ENCODE measurements around the gene ZBTB16.
"Not testable (repeated sequence)": the region's sequence is repeated elsewhere in the genome, so short reads cannot be mapped to it uniquely, and the experiment has no call there.

ZBTB16 gene

GRCh38 chr11:114044042-114044871 is 15.3 kb upstream of the ZBTB16 start:
- DNase-seq: no peak

- no peak for DNase-seq
Observed at GRCh38 chr11:114047327-114047726, 12.2 kb upstream of the ZBTB16 start.

- DNase-seq: no peak
Observed at GRCh38 chr11:114049050-114049449, 10.5 kb upstream of the ZBTB16 start.

DNA sequence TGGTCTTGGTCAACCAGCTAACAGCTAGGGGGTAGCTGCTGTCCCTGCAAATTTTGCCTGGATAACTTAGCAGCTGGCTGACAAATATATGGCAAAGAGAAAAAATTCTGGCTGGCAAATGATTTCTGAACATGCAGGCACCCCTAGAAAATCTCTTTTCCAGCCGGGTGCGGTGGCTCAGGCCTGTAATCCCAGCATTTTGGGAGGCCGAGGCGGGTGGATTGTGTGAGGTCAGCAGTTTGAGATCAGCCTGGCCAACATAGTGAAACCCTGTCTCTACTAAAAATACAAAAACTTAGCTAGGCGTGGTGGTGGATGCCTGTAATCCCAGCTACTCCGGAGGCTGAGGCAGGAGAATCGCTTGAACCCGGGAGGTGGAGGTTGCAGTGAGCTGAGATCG is 9.7 kb upstream of the ZBTB16 start:
- not testable (repeated sequence) for DNase-seq

DNA sequence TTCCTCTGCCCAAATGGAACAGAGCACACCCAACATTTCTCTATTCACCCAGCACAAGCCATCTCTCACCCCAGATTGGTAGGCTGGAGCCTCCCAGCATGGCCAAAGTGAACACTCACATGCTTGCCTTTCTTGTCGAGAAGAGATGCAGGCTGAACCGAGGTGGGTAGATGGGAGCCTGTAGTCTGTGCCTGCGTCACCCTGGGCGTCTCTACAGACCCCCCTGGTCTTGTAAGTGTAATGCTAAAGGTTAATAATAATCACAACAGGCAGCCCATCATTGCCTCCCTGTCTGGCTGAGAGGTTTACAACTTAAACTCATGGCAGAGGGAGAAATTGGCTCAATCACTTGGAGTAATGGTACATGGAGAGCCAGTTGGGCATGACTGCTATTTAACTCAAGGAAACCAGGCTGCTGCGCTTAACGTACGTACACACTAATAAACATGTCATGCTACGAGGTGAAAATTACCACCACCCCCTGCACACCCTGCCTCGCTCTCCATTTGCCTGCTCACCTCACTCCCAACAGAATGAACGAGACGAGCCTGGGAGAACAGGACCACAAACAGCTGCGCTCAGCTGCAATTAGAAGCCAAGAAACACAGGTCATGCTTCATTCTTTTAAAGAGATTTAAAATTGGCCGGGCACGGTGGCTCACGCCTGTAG is 9.1 kb upstream of the ZBTB16 start:
- no peak for DNase-seq

GRCh38 chr11:114051558-114051957 is 8.0 kb upstream of the ZBTB16 start:
- no peak for DNase-seq

DNA sequence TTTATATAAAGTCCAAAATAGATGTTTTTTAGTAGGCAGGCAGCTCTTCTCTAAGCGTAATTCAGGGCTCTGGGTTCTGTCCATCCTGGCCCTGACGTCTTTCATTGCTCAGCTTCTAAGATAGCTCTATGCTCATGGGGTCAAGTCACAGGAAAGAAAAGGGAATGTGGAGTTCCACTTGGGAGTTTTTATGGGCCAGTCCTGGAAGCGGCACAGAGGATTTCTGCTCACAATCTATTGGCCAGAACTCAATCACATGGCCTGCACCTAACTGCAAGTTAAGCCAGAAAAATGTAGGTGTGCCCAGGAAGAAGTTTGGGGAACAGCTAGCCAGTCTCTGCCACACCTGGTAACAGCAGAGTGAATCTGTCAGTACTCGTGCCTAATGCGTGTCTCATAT is 7.4 kb upstream of the ZBTB16 start:
- no peak for DNase-seq

DNA sequence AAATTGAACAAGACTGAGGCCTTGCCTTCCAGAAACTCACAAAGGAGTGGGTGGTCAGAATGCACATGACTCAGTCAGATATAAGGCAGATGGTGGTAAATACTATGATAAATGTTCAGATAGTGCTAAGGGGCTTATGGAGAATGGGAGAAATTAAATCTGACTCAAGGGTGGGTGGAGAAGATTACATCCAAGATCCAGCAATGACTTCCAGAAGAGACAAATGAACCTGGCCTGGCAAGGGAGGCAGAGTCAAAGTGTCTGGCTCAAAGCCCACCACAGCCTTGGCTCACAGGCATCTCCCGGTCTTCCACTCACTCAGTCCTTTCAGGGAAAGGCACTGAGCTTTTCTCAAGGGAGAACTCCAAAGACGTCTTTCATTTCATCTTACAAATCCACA is 6.1 kb upstream of the ZBTB16 start:
- no peak for DNase-seq

GRCh38 chr11:114054806-114055205 is 4.7 kb upstream of the ZBTB16 start:
- no peak for DNase-seq

DNA sequence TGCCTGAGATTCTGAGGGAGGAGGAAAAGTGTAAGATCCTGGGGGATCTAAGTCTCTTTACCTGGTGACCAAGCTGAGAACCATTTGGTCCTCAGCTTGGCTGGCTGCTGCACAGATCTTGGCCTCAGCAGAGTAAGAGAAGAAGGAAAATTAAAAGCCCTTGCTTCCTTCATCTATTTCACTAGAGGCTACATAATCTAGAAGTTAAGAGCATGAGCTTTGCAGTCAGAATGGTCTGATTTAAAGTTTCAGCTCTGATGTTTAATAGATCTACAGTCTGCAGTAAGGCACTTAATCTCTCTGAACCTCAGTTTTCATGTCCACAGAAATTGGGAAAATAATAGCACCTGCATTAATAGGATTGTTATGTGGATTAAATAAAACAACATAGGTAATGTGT is 3.1 kb upstream of the ZBTB16 start:
- no peak for DNase-seq

DNA sequence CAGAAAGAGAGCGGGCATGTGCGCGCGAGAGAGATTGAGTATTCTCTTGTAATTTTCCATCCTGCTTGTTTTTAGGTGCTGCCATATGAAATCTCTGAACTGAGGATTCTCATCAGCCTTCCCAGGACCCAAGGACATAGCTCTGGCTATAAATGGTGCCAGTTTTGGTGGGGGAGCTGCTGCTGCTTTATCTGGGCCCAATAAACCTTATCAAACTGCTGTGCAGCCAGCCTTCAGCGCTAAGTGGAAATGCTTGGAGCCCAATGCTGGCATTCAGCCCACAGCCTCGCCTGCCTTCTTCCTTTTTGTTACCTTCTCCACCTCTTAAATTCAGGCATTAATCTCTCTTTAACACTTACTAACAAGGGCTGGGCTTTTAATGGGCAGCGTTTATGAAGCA is 2.4 kb upstream of the ZBTB16 start:
- DNase-seq: no peak

DNA sequence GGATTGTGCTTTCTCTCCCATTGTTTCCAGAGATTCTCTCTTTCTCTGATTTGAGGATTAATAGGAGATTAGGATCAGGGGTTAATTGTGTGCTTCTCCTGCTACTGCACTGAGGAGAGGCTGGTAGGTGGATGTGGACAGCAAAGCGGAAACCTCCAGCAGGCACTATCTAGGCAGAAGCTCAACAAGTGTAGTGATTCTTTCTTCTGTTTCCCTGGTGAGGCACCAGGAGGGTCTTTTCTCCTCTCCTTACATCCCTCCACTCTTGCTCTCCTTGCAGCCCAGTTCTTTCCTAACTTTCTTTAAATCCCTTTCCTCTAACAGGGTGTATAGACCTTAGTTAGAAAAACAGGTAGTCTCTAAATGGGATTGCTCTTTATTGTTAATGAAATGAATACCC is 1.9 kb upstream of the ZBTB16 start:
- no peak for DNase-seq

DNA sequence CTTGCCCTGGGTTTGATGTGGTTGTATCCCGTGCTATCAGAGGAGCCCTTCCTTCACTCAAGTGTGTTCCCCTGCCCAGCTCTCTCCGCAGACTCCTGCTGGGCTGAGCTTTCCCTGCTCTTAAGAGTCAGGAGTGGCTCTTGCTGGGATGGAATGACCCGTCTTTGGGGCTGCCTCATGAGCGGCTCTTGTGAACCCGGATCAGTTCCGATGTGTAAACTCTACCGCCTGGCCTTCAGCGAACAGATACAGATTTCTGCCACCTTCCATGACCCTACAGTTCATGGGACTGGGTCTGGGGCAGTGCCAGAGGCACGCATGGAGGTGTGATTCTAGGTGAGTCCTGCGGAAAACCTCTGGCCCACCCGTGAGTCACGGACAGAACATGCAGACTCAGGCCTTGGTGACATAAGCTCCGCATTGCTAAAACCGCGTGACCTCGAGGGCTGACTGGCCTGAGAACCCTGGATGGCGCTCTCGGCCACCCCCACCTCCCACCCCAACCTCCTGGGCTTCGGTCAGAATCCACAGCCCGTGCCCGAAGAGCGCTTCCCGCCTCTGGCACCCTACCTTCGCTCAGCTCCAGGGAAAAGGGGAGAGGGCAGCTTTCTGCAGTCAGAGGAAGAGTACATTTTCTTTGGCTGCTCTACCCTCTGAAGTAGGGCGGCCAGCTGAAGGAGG is 1.3 kb upstream of the ZBTB16 start:
- no peak for DNase-seq

GRCh38 chr11:114058871-114059277 is 637 bp upstream of the ZBTB16 start:
- no peak for DNase-seq

- no peak for DNase-seq
Observed at GRCh38 chr11:114059984-114060391, 477 bp downstream of the ZBTB16 start.

- no peak for DNase-seq
Observed at GRCh38 chr11:114060392-114061047, 1.0 kb downstream of the ZBTB16 start.

DNA sequence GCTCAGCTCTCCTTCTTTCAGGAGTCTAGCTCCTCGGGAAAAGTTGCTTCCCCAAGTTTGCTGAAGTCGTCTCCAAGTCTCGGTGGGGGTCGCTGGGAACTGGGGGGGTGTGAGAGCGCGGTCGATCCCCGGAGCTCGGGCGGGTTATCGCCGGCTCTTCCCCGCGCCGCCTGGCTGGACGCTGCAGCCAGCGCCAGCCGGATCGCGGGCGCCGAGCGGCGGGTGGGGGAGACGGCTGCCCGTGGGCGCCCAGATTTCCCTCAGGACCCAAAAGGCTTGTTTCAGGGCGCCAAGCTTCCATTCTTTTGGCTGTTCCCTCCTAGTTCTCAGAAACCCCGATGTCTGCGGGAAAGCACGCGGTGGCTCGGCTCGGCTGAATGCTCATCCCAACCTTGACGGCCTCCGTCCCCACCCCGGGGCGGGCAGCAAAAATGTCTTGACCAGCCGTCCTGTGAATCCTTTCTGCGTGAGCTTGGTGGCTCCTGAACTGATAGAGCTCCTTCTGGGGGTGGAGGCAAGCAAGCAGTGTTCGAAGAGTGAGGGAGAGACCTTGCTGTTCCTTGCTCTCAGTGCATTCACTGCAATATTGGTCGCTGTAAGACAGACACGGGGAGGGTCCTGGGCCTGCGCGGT is 1.7 kb downstream of the ZBTB16 start:
- DNase-seq: no peak

DNA sequence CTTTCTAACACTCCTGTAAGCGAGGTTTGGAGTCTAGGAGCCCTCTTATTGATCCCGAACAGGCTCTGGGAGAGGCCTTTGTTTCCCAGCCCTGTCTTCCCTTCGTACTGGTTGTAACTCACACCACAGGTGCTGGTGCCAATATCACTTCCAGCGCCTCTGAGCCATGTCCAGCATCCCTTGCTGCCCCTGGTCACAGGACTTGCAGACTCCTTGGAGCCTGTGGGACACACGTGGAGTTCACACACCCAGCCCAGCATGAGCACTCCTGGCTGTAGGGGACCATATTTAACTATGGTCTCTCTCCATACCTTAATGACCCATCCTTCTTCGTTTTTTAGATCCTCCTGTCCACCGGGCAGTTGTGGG is 2.2 kb downstream of the ZBTB16 start:
- no peak for DNase-seq

- DNase-seq: no peak
Observed at GRCh38 chr11:114062272-114062671, 2.8 kb downstream of the ZBTB16 start.

DNA sequence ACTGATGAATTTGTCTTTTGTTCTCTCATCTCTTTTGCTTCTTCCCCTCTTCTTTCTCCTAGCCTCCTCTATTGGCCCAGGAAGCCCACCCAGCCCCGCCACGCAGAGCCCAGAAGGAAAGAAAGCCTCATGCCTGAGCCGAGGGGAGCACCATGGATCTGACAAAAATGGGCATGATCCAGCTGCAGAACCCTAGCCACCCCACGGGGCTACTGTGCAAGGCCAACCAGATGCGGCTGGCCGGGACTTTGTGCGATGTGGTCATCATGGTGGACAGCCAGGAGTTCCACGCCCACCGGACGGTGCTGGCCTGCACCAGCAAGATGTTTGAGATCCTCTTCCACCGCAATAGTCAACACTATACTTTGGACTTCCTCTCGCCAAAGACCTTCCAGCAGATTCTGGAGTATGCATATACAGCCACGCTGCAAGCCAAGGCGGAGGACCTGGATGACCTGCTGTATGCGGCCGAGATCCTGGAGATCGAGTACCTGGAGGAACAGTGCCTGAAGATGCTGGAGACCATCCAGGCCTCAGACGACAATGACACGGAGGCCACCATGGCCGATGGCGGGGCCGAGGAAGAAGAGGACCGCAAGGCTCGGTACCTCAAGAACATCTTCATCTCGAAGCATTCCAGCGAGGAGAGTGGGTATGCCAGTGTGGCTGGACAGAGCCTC is 3.8 kb downstream of the ZBTB16 start:
- DNase-seq: no peak

GRCh38 chr11:114063829-114064201 is 4.3 kb downstream of the ZBTB16 start:
- no peak for DNase-seq

DNA sequence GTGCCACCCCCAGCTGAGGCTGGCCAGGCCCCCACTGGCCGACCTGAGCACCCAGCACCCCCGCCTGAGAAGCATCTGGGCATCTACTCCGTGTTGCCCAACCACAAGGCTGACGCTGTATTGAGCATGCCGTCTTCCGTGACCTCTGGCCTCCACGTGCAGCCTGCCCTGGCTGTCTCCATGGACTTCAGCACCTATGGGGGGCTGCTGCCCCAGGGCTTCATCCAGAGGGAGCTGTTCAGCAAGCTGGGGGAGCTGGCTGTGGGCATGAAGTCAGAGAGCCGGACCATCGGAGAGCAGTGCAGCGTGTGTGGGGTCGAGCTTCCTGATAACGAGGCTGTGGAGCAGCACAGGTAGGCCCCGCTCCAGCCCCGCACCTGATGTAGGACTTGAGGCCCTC is 4.7 kb downstream of the ZBTB16 start:
- DNase-seq: no peak

GRCh38 chr11:114065094-114065493 is 5.6 kb downstream of the ZBTB16 start:
- no peak for DNase-seq
